GM12865 (cell line): ENCODE results near the gene UTS2R.
"Not testable (repeated sequence)": the region's sequence is repeated elsewhere in the genome, so short reads cannot be mapped to it uniquely, and the experiment has no call there.

Experiments
- DNase-seq: peaks from one replicate; pipeline ENCODE4 v3.0.0; 2010; ENCODE audit warnings: low read depth
- H3K4me3 ChIP-seq: 2 replicates; pipeline ENCODE4 v1.5.1; 2011; ENCODE audit warnings: mild to moderate bottlenecking, low read depth, low read length, control low read depth
- CTCF ChIP-seq: IDR thresholded peaks from 2 replicates; pipeline ENCODE4 v1.5.1; 2011; ENCODE audit warnings: low read length, control low read depth, low read depth, inconsistent platforms; ENCODE audit not compliant: insufficient read depth; ENCODE audit errors: missing control alignments

UTS2R gene

GRCh38 chr17:82345151-82345976 is 26.2 kb upstream of the UTS2R start:
- no peak for DNase-seq
- no peak for TF ChIP-seq CTCF
- no peak overlapping the region for H3K4me3 ChIP-seq

- TF ChIP-seq CTCF: no peak
- H3K4me3 ChIP-seq: no peak overlapping the region
- DNase-seq: no peak
Observed at GRCh38 chr17:82346342-82347300, 24.9 kb upstream of the UTS2R start.

- not testable (repeated sequence) for H3K4me3 ChIP-seq, DNase-seq
Observed at GRCh38 chr17:82347994-82348393, 23.6 kb upstream of the UTS2R start.

GRCh38 chr17:82348434-82348833 is 23.1 kb upstream of the UTS2R start:
- no peak for DNase-seq
- TF ChIP-seq CTCF: no peak
- no peak overlapping the region for H3K4me3 ChIP-seq

GRCh38 chr17:82348866-82349265 is 22.7 kb upstream of the UTS2R start:
- no peak overlapping the region for H3K4me3 ChIP-seq
- TF ChIP-seq CTCF: no peak
- no peak for DNase-seq

GRCh38 chr17:82349287-82349701 is 22.3 kb upstream of the UTS2R start:
- no peak for TF ChIP-seq CTCF
- DNase-seq: no peak
- H3K4me3 ChIP-seq: no peak overlapping the region
